Astrocyte (in vitro differentiated cells and primary cell): ENCODE results near the gene ISLR. TPM values are rescaled to one million over a fixed set of nuclear protein-coding genes. Genes with fewer than 3 reads are reported as not detected.

ENCODE experiments used
- DNase-seq: peaks from one replicate; pipeline ENCODE4 v3.0.0-alpha.2; 2010; ENCODE audit warnings: low read depth
- FAIRE-seq: peaks from 2 replicates; lab custom pipeline; 2011; peaks lifted over from hg19 to GRCh38; lab: Jason Lieb, UNC
- H2AFZ ChIP-seq: 2 replicates; pipeline ENCODE4 v1.6.0; 2012; ENCODE audit warnings: low read depth, low read length, inconsistent platforms
- H3K27ac ChIP-seq: 2 replicates; pipeline ENCODE4 v1.5.1; 2011; ENCODE audit warnings: low read depth, low read length, inconsistent platforms
- H3K27me3 ChIP-seq: 2 replicates; pipeline ENCODE4 v1.6.0; 2011; ENCODE audit warnings: low read length, inconsistent platforms; ENCODE audit not compliant: insufficient read depth
- H3K36me3 ChIP-seq: 2 replicates; pipeline ENCODE4 v1.5.1; 2011; ENCODE audit warnings: low read length, inconsistent platforms; ENCODE audit not compliant: insufficient read depth
- H3K4me1 ChIP-seq: 2 replicates; pipeline ENCODE4 v1.5.1; 2011; ENCODE audit warnings: low read length, inconsistent platforms; ENCODE audit not compliant: insufficient read depth
- H3K4me2 ChIP-seq: 2 replicates; pipeline ENCODE4 v1.6.0; 2012; ENCODE audit warnings: low read length, inconsistent platforms
- H3K4me3 ChIP-seq: 2 replicates; pipeline ENCODE4 v1.5.1; 2011; ENCODE audit warnings: low read depth, mild to moderate bottlenecking, low read length, inconsistent platforms; ENCODE audit not compliant: insufficient read depth
- H3K79me2 ChIP-seq: 2 replicates; pipeline ENCODE4 v1.6.0; 2012; ENCODE audit warnings: mild to moderate bottlenecking, low read length, inconsistent platforms; ENCODE audit not compliant: insufficient read depth
- H3K9ac ChIP-seq: 2 replicates; pipeline ENCODE4 v1.6.0; 2012; ENCODE audit warnings: mild to moderate bottlenecking, low read length, inconsistent platforms
- H3K9me3 ChIP-seq: 2 replicates; pipeline ENCODE4 v1.5.1; 2012; ENCODE audit warnings: low read depth, mild to moderate bottlenecking, low read length, inconsistent platforms; ENCODE audit not compliant: insufficient read depth
- H4K20me1 ChIP-seq: 2 replicates; pipeline ENCODE4 v1.6.0; 2012; ENCODE audit warnings: low read length, inconsistent platforms; ENCODE audit not compliant: insufficient read depth
- H3K27ac Mint-ChIP-seq: one replicate; pipeline ENCODE4 v1.8.0; 2021; ENCODE audit warnings: mild to moderate bottlenecking, mixed read lengths; ENCODE audit not compliant: unreplicated experiment
- H3K27me3 Mint-ChIP-seq: one replicate; pipeline ENCODE4 v1.8.0; 2021; ENCODE audit warnings: low read depth, mixed read lengths; ENCODE audit not compliant: unreplicated experiment
- H3K36me3 Mint-ChIP-seq: one replicate; pipeline ENCODE4 v1.8.0; 2021; ENCODE audit warnings: low read depth, mixed read lengths; ENCODE audit not compliant: unreplicated experiment
- H3K4me1 Mint-ChIP-seq: one replicate; pipeline ENCODE4 v1.8.0; 2021; ENCODE audit warnings: low read depth, mixed read lengths; ENCODE audit not compliant: unreplicated experiment
- H3K4me3 Mint-ChIP-seq: one replicate; pipeline ENCODE4 v1.8.0; 2021; ENCODE audit warnings: mild to moderate bottlenecking, moderate library complexity, mixed read lengths; ENCODE audit not compliant: unreplicated experiment
- H3K9me3 Mint-ChIP-seq: one replicate; pipeline ENCODE4 v1.8.0; 2021; ENCODE audit warnings: mild to moderate bottlenecking, mixed read lengths; ENCODE audit not compliant: unreplicated experiment
- CTCF ChIP-seq: IDR thresholded peaks from 2 replicates; pipeline ENCODE4 v1.5.1; 2011; ENCODE audit warnings: low read depth, mild to moderate bottlenecking, inconsistent platforms, low read length, moderate library complexity; ENCODE audit not compliant: insufficient read depth
- EZH2 ChIP-seq: IDR thresholded peaks from 2 replicates; pipeline ENCODE4 v1.6.1; 2012; ENCODE audit warnings: mild to moderate bottlenecking, low read length, inconsistent platforms; ENCODE audit not compliant: insufficient read depth
- total RNA-seq: library from RNA; stranded (reverse); gene quantifications from 2 replicates; pipeline ENCODE4 v1.2.1, GENCODE V29; 2021

ISLR gene
- total RNA-seq, 1 donor from 2014 or later = 1.6 TPM

DNA sequence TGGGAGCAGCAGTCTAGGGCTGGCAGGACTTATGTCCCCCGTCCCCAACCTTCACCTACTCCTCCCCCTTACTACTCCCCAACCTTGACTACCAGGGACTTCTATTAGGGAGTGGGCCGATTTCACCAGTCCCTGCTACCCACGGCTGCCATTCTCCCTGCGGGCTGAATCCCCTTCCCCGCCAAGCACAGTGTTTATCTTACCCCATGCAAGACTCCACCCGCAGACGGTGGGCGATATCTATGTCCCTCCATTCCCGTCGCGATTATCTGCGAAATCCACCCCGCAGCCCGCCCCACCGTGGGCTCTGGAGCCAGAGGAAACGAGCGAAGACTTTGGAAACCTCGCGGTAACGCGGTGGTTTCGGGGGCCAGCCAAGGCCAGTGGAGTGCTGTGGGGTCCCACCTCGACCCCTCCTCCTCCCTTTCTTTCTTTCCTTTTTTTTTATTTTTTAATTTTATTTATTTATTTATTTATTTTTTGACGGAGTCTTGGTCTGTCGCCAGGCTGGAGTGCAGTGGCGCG lies 38.4 kb upstream of the ISLR start:
- DNase-seq = no peak
- H3K4me1 ChIP-seq = peaks cover 24% of the 10 kb centered on the region
- H3K79me2 ChIP-seq = no peaks in the 10 kb centered on the region
- Mint-ChIP-seq H3K4me3 (no peak overlapping the region), H3K9me3 (peaks cover 29% of the 10 kb centered on the region), H3K27ac (peak overlapping the region; percentile 89), H3K4me1 (peaks cover 7% of the 10 kb centered on the region), H3K36me3 (no peaks in the 10 kb centered on the region), H3K27me3 (peaks cover 67% of the 10 kb centered on the region)
- H3K9ac ChIP-seq = no peak overlapping the region
- peaks cover 47% of the 10 kb centered on the region for H3K27me3 ChIP-seq
- no peaks in the 10 kb centered on the region for H3K36me3 ChIP-seq
- FAIRE-seq = no peak
- no peak overlapping the region for H2AFZ ChIP-seq
- TF ChIP-seq CTCF = no peak
- no peak for TF ChIP-seq EZH2
- H3K4me3 ChIP-seq = no peak overlapping the region
- no peak overlapping the region for H3K27ac ChIP-seq
- H3K4me2 ChIP-seq = peak overlapping the region; percentile 83
- H3K9me3 ChIP-seq = peaks cover 18% of the 10 kb centered on the region
- no peaks in the 10 kb centered on the region for H4K20me1 ChIP-seq

- Histone ChIP-seq H3K79me2 (no peaks in the 10 kb centered on the region), H2AFZ (peak overlapping the region; percentile 64), H3K27me3 (peaks cover 34% of the 10 kb centered on the region), H3K36me3 (no peaks in the 10 kb centered on the region), H3K4me1 (peaks cover 18% of the 10 kb centered on the region), H3K4me2 (peak overlapping the region; percentile 83), H3K9ac (peak overlapping the region; percentile 67), H4K20me1 (no peaks in the 10 kb centered on the region), H3K9me3 (peaks cover 17% of the 10 kb centered on the region), H3K27ac (no peak overlapping the region), H3K4me3 (peak overlapping the region; percentile 53)
- H3K4me1 Mint-ChIP-seq = peaks cover 5% of the 10 kb centered on the region
- FAIRE-seq (no peak), DNase-seq (no peak)
- TF ChIP-seq EZH2 = no peak
- TF ChIP-seq CTCF = no peak
- H3K27ac Mint-ChIP-seq = no peak overlapping the region
- H3K9me3 Mint-ChIP-seq = peaks cover 19% of the 10 kb centered on the region
- H3K27me3 Mint-ChIP-seq = peaks cover 57% of the 10 kb centered on the region
- peak overlapping the region; percentile 77 for H3K4me3 Mint-ChIP-seq
- no peaks in the 10 kb centered on the region for H3K36me3 Mint-ChIP-seq
Measured at GRCh38 chr15:74136540-74136813, 37.0 kb upstream of the ISLR start.

DNA sequence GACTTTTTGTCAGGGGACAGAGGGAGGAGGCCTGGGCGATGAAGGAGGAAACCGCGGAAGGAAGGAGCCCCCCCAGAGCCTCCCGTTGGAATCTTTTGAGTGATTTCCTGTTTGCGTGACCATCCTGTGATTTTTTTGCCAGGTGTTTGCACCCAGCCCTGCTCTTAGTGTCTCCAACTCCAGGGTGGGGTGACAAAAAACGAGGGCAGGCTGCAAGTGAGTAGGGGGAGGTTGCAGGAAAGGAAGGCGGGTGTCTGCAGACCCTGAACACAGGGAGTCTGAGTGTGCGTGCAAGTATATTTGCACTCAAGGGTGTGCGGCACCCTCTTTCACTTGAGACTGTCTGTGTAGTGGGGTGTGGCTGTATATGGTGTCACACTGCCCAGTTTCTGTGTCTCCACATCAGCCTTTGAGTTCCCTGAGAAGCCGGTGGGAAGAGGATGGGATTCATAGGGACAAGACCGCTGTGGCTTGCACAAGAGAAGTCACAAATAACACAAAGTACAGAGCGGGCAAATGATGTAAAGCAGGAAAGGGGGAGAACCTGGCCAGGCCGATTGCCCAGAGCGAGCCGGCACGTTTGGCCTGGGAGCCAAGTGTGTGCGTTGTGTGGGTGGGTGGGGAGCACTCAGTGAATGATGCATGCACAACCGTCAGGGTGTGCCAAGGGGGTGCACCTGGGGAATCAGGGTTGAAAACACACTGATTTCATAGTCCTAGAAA lies 36.5 kb upstream of the ISLR start:
- Histone ChIP-seq H2AFZ (peak overlapping the region; percentile 64), H3K27ac (no peak overlapping the region), H3K27me3 (peaks cover 29% of the 10 kb centered on the region), H3K9ac (peak overlapping the region; percentile 67), H3K4me3 (peak overlapping the region; percentile 53), H4K20me1 (no peaks in the 10 kb centered on the region), H3K9me3 (peaks cover 12% of the 10 kb centered on the region), H3K36me3 (no peaks in the 10 kb centered on the region), H3K4me2 (peak overlapping the region; percentile 83), H3K4me1 (peaks cover 18% of the 10 kb centered on the region), H3K79me2 (no peaks in the 10 kb centered on the region)
- peak overlapping the region; percentile 77 for H3K4me3 Mint-ChIP-seq
- no peak for FAIRE-seq
- peaks cover 52% of the 10 kb centered on the region for H3K27me3 Mint-ChIP-seq
- DNase-seq = no peak
- peaks cover 7% of the 10 kb centered on the region for H3K4me1 Mint-ChIP-seq
- peaks cover 16% of the 10 kb centered on the region for H3K9me3 Mint-ChIP-seq
- H3K27ac Mint-ChIP-seq = peak overlapping the region; percentile 71
- H3K36me3 Mint-ChIP-seq = no peaks in the 10 kb centered on the region
- TF ChIP-seq EZH2 (no peak), CTCF (no peak)
